ENCODE data around the gene PAPSS1. TPM values are rescaled to one million over a fixed set of nuclear protein-coding genes. Genes with fewer than 3 reads are reported as not detected.

Gene PAPSS1
- total RNA-seq, 1 donor from 2014 or later: 13.8 TPM

GRCh38 chr4:107592519-107592918, 127.5 kb downstream of the PAPSS1 start:
- intact Hi-C loops (cut with DNase I): no loop called here
- no peak for DNase-seq (ENCODE audit: low spot score)

- intact Hi-C loops (cut with DNase I): no loop called here
Observed at GRCh38 chr4:107589269-107589668, 130.8 kb downstream of the PAPSS1 start.

GRCh38 chr4:107586371-107586770, 133.7 kb downstream of the PAPSS1 start:
- DNase-seq (ENCODE audit: low spot score): no peak
- intact Hi-C loops (cut with DNase I): no loop called here

More at GRCh38 chr4:107589269-107589668, 130.8 kb downstream of the PAPSS1 start:
- no peak for DNase-seq (ENCODE audit: low spot score)

- DNase-seq (ENCODE audit: low spot score): no peak
- intact Hi-C loops (cut with DNase I): no loop called here
Observed at GRCh38 chr4:107579099-107579498, 140.9 kb downstream of the PAPSS1 start.

- intact Hi-C loops (cut with DNase I): no loop called here
Observed at GRCh38 chr4:107578321-107578720, 141.7 kb downstream of the PAPSS1 start.

GRCh38 chr4:107577743-107578142, 142.3 kb downstream of the PAPSS1 start:
- no peak for DNase-seq (ENCODE audit: low spot score)

More at GRCh38 chr4:107578321-107578720, 141.7 kb downstream of the PAPSS1 start:
- DNase-seq (ENCODE audit: low spot score): no peak

GRCh38 chr4:107575243-107575642, 144.8 kb downstream of the PAPSS1 start:
- intact Hi-C loops (cut with DNase I): no loop called here
- DNase-seq (ENCODE audit: low spot score): no peak

More at GRCh38 chr4:107577743-107578142, 142.3 kb downstream of the PAPSS1 start:
- intact Hi-C loops (cut with DNase I): no loop called here

GRCh38 chr4:107572281-107572680, 147.8 kb downstream of the PAPSS1 start:
- DNase-seq (ENCODE audit: low spot score): no peak
- intact Hi-C loops (cut with DNase I): no loop called here

- DNase-seq (ENCODE audit: low spot score): no peak
- intact Hi-C loops (cut with DNase I): no loop called here
Observed at GRCh38 chr4:107570952-107571351, 149.1 kb downstream of the PAPSS1 start.

- intact Hi-C loops (cut with DNase I): no loop called here
- no peak for DNase-seq (ENCODE audit: low spot score)
Observed at GRCh38 chr4:107564326-107564725, 155.7 kb downstream of the PAPSS1 start.

Other genes with a start within 250 kb of the PAPSS1 start
- 37.8 TPM for gene SGMS2, start 104.7 kb upstream of the PAPSS1 start, total RNA-seq
- gene CYP2U1, start 211.3 kb upstream of the PAPSS1 start, total RNA-seq: 10.8 TPM

All from cardiac septum (tissue), 1 donor.